Activated gamma-delta T cell (primary cell): ENCODE measurements around the gene ESRRA.

ENCODE experiments used
- DNase-seq: peaks from one replicate; lab custom pipeline; 2025; lab: John Stamatoyannopoulos, UW

ESRRA gene

GRCh38 chr11:64333556-64333955, 28.2 kb downstream of the ESRRA start:
- DNase-seq: no peak

- no peak for DNase-seq
Measured at GRCh38 chr11:64334764-64335735, 29.7 kb downstream of the ESRRA start.

- DNase-seq: no peak
Measured at GRCh38 chr11:64337538-64338249, 32.4 kb downstream of the ESRRA start.

DNA sequence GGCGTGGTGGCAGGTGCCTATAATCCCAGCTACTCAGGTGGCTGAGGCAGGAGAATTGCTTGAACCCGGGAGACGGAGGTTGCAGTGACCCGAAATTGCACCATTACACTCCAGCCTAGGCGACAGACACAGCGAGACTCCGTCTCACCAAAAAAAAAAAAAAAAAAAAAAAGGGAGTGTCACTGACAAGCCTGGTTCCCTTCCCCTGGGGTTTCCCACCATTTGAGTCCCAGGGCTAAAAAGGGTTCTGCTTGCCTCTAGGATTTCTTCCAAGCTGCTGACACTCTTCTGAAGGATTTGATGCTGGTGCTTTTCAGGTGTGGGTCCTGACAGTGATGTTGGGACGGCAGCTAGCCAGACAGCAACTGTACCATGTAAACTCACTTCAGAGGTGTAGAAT, 33.4 kb downstream of the ESRRA start:
- DNase-seq: no peak

- no peak for DNase-seq
Measured at GRCh38 chr11:64339286-64339685, 34.0 kb downstream of the ESRRA start.

DNA sequence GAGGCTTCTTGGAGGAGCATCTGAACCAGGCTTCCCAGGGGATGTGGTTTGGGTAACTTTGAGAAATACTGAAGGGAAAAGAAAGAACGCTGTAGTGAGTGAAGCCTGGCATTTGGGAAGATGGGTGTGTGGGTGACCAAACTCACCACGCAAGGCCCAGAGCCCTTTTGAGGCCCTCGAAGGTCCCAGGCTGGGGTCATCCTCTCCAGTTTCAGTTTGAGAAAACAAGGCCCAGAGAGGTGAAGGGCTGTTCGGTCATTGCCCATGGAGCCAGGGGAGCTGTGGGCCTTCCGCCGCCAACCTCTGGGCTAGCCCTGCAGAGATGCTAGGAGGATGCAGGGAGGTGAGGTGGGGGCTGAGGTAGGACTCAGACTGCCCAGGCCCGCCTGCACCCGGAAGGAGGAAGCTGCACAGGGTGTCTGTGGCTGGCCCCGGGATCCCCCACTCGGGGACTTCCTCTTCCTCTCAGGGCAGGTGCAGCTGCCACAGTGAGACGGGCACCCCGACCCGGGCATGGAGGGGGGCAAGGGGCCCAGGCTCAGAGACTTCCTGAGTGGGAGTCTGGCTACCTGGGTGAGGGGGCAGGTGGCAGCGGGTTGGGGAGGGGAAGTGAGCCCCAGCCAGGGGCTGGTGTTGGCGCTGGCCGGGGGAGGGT, 34.6 kb downstream of the ESRRA start, which contains the start of gene CCDC88B:
Gene CCDC88B, plus strand, starts transcription at position 451 of the 655 bp plus-strand sequence. Its CDS starts 63 bp downstream, at position 514.
- peak; percentile 75 for DNase-seq

DNA sequence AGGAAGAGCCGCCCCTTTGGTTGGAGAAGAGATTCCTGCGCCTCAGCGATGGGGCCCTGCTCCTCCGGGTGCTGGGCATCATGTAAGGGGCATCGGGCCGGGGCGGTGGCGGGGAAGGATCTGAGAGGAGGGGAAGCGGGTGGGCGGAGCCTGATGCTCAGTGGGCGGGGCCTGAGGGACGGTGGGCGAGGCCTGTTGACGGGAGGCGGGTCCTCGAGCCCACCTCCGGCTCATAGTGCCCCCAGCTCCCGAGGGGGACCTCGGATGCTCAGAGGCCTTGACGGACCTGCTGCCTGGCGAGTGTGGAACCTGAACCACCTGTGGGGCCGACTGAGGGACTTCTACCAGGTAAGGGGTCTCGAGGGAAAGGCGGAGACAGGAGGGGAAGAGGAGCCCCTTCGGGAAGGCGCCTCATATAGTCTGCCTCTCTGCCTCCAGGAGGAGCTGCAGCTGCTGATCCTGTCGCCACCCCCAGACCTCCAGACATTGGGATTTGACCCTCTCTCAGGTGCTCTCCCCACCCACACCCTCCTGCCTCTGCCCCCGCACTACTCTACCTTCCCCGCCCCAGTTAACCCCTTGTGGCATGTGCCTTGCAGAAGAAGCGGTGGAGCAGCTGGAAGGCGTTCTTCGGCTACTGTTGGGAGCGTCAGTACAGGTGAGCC, 35.5 kb downstream of the ESRRA start:
- peak; percentile 64 for DNase-seq

DNA sequence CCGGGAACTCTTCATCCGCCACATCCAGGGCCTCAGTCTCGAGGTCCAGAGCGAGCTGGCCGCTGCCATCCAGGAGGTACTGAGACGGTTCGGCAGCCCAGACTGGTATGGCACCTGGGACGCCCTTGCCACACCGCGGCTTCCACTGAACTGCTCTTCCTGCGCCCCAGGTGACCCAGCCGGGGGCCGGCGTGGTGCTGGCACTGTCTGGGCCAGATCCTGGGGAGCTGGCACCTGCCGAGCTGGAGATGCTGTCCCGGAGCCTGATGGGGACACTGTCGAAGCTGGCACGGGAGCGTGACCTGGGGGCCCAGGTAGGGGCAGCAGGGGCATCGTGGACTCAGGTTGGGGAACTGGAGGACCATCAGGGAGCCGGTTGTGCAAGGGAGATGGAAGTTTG, 36.1 kb downstream of the ESRRA start:
- DNase-seq: no peak

GRCh38 chr11:64341851-64342791, 36.8 kb downstream of the ESRRA start:
- DNase-seq: peak; percentile 75

DNA sequence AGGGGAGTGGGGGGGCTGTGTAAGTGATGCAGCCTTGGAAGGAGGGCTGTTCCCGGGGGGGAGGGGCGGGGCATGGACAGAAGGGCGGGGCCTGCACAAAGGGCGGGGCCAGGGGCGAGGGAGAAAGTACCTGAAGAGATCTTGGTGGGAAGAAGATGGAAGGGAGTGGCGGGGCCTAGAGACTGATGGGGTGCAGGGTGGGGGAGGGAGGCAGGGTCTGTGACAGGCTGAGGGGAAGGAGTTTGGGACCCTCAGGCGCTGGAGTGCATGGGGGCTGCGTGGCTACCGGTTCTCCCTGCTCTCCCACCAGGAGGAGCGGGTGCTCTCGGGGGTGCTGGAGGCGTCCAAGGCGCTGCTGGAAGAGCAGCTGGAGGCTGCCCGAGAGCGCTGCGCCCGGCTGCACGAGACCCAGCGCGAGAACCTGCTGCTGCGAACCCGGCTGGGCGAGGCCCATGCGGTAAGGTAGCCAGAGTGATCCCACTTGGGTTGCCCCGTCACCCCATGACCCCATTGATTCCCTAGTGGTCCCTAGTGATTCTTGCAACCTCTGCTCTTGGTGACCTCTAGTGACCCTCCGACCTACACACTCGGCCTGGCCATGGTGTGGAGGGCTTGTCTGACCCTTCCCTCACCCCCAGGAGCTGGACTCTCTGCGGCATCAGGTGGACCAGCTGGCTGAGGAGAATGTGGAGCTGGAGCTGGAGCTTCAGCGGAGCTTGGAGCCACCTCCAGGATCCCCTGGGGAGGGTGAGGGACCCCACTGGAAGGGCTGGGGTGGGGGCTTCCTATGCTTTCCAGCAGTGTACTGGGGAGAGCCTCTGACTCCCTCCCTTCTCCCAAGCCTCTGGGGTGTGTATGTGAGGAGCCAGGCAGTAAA, 37.8 kb downstream of the ESRRA start:
- DNase-seq: no peak

- no peak for DNase-seq
Measured at GRCh38 chr11:64343767-64344559, 38.6 kb downstream of the ESRRA start.

DNA sequence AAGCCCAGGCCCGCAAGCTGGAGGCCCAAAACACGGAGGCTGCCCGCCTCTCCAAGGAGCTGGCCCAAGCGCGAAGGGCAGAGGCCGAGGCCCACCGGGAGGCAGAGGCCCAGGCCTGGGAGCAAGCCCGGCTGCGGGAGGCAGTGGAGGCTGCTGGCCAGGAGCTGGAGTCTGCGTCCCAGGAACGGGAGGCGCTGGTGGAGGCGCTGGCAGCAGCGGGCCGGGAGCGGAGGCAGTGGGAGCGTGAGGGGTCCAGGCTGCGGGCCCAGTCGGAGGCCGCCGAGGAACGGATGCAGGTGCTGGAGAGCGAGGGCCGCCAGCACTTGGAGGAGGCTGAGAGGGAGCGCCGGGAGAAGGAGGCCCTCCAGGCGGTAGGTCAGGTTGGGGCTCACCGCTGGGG, 39.5 kb downstream of the ESRRA start:
- DNase-seq: no peak

DNA sequence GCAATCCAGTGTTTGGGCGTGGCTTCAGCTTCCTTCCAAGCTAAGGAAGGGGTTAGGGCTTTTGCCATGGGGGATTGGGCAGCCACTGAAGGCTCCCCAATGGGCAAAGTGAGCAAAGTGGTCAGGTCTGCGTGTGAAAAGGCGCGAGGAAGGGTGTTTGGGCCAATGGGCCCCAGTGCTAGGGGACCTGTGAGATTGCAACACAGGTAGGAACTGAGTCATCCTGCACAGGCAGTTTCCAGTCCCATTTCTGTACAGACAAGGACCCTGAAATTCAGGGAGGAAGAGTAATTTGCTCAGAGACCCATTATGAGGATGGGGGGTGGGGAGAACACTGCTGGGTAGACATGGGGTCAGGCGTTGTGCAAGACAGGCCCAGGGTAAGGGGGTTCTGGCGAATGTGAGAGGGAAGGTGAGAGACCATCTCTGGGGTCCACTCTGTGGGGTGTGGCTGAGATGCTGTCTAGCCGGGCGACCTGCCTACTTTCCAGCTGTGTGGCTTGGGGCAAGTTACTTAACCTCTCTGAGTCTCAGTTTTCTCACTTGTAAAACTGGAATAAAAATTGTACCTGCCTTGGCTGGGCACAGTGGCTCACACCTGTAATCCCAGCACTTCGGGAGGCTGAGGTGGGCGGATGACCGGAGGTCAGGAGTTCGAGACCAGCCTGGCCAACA, 42.0 kb downstream of the ESRRA start:
- no peak for DNase-seq

GRCh38 chr11:64348383-64349024, 43.2 kb downstream of the ESRRA start:
- DNase-seq: no peak

GRCh38 chr11:64349025-64349387, 43.7 kb downstream of the ESRRA start:
- no peak for DNase-seq

DNA sequence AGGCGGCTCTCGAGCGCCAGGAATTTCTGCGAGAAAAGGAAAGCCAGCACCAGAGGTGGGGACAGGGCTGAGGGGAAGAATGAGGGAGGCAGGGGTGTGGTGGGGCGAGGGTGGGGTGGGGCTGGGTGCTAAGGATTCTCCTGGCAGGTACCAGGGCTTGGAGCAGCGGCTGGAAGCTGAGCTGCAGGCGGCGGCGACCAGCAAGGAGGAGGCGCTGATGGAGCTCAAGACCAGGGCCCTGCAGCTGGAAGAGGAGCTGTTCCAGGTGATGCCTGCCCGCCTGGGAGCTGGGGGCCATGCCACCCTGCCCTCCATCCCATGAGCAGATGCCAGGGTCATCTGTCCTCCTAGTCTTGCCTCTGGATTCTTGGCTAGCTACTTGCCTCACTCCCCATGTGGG, 44.1 kb downstream of the ESRRA start:
- no peak for DNase-seq

- no peak for DNase-seq
Measured at GRCh38 chr11:64351136-64351631, 45.9 kb downstream of the ESRRA start.
